Left lung (tissue), 10 donors: ENCODE data around the gene HTRA2. TPM values are rescaled to one million over a fixed set of nuclear protein-coding genes. Genes with fewer than 3 reads are reported as not detected.

Source experiments
- ATAC-seq: fragments of 200-7000 bp; cut with Tn5 transposase; one replicate; pipeline ENCODE4 v1.9.1; 2020; ENCODE audit warnings: moderate library complexity
- DNase-seq, 4 donors: peaks; one replicate each; pipeline ENCODE4 v3.0.0-alpha.2; 2013 to 2020
- H3K27ac ChIP-seq, 2 donors: fragments of 200-600 bp; sonication (generic) in 1 of 2; one replicate each; pipeline versions ENCODE4 v1.5.0 to v1.8.0; 2020 to 2021
- H3K27me3 ChIP-seq, 2 donors: fragments of 200-600 bp; sonication (generic) in 1 of 2; one replicate each; pipeline versions ENCODE4 v1.5.0 to v1.8.0; 2020 to 2021
- H3K36me3 ChIP-seq, 2 donors: fragments of 200-600 bp; sonication (generic) in 1 of 2; one replicate each; pipeline versions ENCODE4 v1.5.0 to v1.8.0; 2020 to 2021
- H3K4me1 ChIP-seq, 2 donors: fragments of 200-600 bp; one replicate each; pipeline ENCODE4 v1.8.0; 2021
- H3K4me3 ChIP-seq, 2 donors: fragments of 200-600 bp; sonication (generic) in 1 of 2; one replicate each; pipeline versions ENCODE4 v1.5.0 to v1.8.0; 2020 to 2021; ENCODE audit warnings: mild to moderate bottlenecking in 1 of 2
- H3K9me3 ChIP-seq, 2 donors: fragments of 200-600 bp; sonication (generic) in 1 of 2; one replicate each; pipeline versions ENCODE4 v1.5.0 to v1.8.0; 2020 to 2021
- CTCF ChIP-seq, 2 donors: fragments of 200-600 bp; sonication (generic) in 1 of 2; IDR thresholded peaks; one replicate each; pipeline versions ENCODE4 v1.5.0 to v1.8.0; 2021; ENCODE audit warnings: antibody characterized with exemption in 2 of 2
- intact Hi-C, 2 donors: fragments of 100-400 bp; cut with DNase I; formaldehyde crosslinking; loops; one replicate each; pipeline versions ENCODE4 v1.11.2 to v1.14.2; 2022
- polyA plus RNA-seq, 6 donors: library from polyadenylated mRNA; unstranded; fragments of 120-200 nt; gene quantifications; one replicate each; pipeline ENCODE4 v1.2.1, GENCODE V29; 2013; ENCODE audit not compliant: insufficient read length in 6 of 6
- total RNA-seq, 2 donors: library from RNA; stranded (reverse); fragmentation: NEBNext Ultra II Directional; extraction: Animal tissue kit (Norgen Biotek cat#: 25700); gene quantifications; one replicate each; pipeline ENCODE4 v1.2.1, GENCODE V29; 2021
- donor health status: DM: no; HTN: yes; CAD: no.
- donor health status: DM: no; HTN: no; CAD: no.

The HTRA2 gene
- total and polyA plus RNA-seq, 8 donors = 29.4 to 36.6 (median 33.9) TPM

GRCh38 chr2:74536166-74536950 lies 6.6 kb downstream of the HTRA2 start:
- Histone ChIP-seq H3K27me3 (no peaks in the 10 kb centered on the region), H3K27ac (no peak overlapping the region), H3K36me3 (peaks cover 0 to 22% of the 10 kb centered on the region in 2 donors), H3K4me3 (no peak overlapping the region), H3K4me1 (peaks cover 0 to 8% of the 10 kb centered on the region in 2 donors), H3K9me3 (no peaks in the 10 kb centered on the region)
- TF ChIP-seq CTCF (IDR thresholded peaks at IDR 0.05) = no peak
- DNase-seq = no peak
- ATAC-seq = no peak
- intact Hi-C loops = no loop called here

GRCh38 chr2:74537140-74537539 lies 7.4 kb downstream of the HTRA2 start:
- Histone ChIP-seq H3K27me3 (no peaks in the 10 kb centered on the region), H3K27ac (no peak overlapping the region), H3K4me1 (peaks cover 0 to 4% of the 10 kb centered on the region in 2 donors), H3K9me3 (no peaks in the 10 kb centered on the region), H3K36me3 (peaks cover 0 to 18% of the 10 kb centered on the region in 2 donors), H3K4me3 (no peak overlapping the region)
- TF ChIP-seq CTCF (IDR thresholded peaks at IDR 0.05) = no peak
- intact Hi-C loops = no loop called here
- ATAC-seq (no peak), DNase-seq (no peak)

GRCh38 chr2:74538881-74539339 lies 9.2 kb downstream of the HTRA2 start:
- no peaks in the 10 kb centered on the region for H3K27me3 ChIP-seq
- TF ChIP-seq CTCF (IDR thresholded peaks at IDR 0.05) = no peak
- ATAC-seq = peak; percentile 52
- peaks cover 0 to 4% of the 10 kb centered on the region in 2 donors for H3K4me1 ChIP-seq
- no peaks in the 10 kb centered on the region for H3K9me3 ChIP-seq
- H3K27ac ChIP-seq = no peak overlapping the region
- H3K4me3 ChIP-seq = no peak overlapping the region
- intact Hi-C loops = no loop called here
- H3K36me3 ChIP-seq = peaks cover 0 to 3% of the 10 kb centered on the region in 2 donors
- no peak for DNase-seq

- TF ChIP-seq CTCF (IDR thresholded peaks at IDR 0.05) = no peak
- H3K27me3 ChIP-seq = no peaks in the 10 kb centered on the region
- DNase-seq = no peak
- H3K9me3 ChIP-seq = no peaks in the 10 kb centered on the region
- peaks cover 0 to 4% of the 10 kb centered on the region in 2 donors for H3K4me1 ChIP-seq
- H3K27ac ChIP-seq = peak overlapping the region in 1 of 2 donors; percentile 15
- H3K4me3 ChIP-seq = no peak overlapping the region
- no peaks in the 10 kb centered on the region for H3K36me3 ChIP-seq
- intact Hi-C loops = no loop called here
- ATAC-seq = peak; percentile 17
Measured at GRCh38 chr2:74540291-74540690, 10.6 kb downstream of the HTRA2 start.

- DNase-seq (no peak), ATAC-seq (no peak)
- intact Hi-C loops = no loop called here
- H3K27me3 ChIP-seq = no peaks in the 10 kb centered on the region
- no peak for TF ChIP-seq CTCF (IDR thresholded peaks at IDR 0.05)
- H3K27ac ChIP-seq = no peak overlapping the region
- H3K36me3 ChIP-seq = no peaks in the 10 kb centered on the region
- no peaks in the 10 kb centered on the region for H3K9me3 ChIP-seq
- peaks cover 0 to 6% of the 10 kb centered on the region in 2 donors for H3K4me1 ChIP-seq
- no peak overlapping the region for H3K4me3 ChIP-seq
Measured at GRCh38 chr2:74542978-74543377, 13.2 kb downstream of the HTRA2 start.
